ENCODE data around the gene C11orf21. TPM values are rescaled to one million over a fixed set of nuclear protein-coding genes. Genes with fewer than 3 reads are reported as not detected.
"Not testable (repeated sequence)": the region's sequence is repeated elsewhere in the genome, so short reads cannot be mapped to it uniquely, and the experiment has no call there.

Gene C11orf21
- total RNA-seq, 1 donor from 2014 or later, result 8.1 TPM

DNA sequence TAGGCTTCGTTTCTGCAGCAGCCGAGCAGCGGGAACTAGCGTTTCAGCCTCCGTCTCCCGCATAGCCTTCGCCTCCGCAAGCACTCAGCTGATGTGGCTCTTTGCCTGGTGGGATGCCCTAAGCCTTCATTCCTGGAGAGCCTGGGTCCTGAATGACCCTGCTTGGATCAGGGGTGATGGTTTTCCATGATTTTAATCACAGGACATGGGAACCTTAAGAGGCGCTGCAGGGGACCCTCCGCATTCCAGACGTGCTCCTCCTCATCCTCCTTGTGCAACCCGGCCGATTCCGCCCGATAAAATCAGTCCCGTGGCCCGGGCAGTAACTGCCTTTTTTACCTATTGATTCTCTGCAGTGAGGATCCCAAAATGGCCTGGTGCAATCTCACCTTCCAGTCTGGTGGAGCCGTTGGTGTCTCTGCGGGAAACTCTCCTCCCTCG, 8.2 kb downstream of the C11orf21 start:
- TF ChIP-seq POLR2AphosphoS5 (IDR thresholded peaks at IDR 0.05; ENCODE audit: insufficient read depth in 1 of 2, low read depth in 1 of 2) (no peak), POLR2A (IDR thresholded peaks at IDR 0.05) (no peak)
- TF ChIP-seq, protein P1, sequence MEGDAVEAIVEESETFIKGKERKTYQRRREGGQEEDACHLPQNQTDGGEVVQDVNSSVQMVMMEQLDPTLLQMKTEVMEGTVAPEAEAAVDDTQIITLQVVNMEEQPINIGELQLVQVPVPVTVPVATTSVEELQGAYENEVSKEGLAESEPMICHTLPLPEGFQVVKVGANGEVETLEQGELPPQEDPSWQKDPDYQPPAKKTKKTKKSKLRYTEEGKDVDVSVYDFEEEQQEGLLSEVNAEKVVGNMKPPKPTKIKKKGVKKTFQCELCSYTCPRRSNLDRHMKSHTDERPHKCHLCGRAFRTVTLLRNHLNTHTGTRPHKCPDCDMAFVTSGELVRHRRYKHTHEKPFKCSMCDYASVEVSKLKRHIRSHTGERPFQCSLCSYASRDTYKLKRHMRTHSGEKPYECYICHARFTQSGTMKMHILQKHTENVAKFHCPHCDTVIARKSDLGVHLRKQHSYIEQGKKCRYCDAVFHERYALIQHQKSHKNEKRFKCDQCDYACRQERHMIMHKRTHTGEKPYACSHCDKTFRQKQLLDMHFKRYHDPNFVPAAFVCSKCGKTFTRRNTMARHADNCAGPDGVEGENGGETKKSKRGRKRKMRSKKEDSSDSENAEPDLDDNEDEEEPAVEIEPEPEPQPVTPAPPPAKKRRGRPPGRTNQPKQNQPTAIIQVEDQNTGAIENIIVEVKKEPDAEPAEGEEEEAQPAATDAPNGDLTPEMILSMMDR (IDR thresholded peaks at IDR 0.05), result no peak
- no peak overlapping the region for H3K4me3 ChIP-seq
- no peaks in the 10 kb centered on the region for H3K9me3 ChIP-seq
- H3K36me3 ChIP-seq, result no peaks in the 10 kb centered on the region
- no peaks in the 10 kb centered on the region for H3K27me3 ChIP-seq
- H3K4me1 ChIP-seq, result no peaks in the 10 kb centered on the region
- no peak overlapping the region for H3K27ac ChIP-seq
- no peak for DNase-seq (ENCODE audit: extremely low spot score in 2 of 2)
- intact Hi-C loops (cut with DNase I), result no loop called here

DNA sequence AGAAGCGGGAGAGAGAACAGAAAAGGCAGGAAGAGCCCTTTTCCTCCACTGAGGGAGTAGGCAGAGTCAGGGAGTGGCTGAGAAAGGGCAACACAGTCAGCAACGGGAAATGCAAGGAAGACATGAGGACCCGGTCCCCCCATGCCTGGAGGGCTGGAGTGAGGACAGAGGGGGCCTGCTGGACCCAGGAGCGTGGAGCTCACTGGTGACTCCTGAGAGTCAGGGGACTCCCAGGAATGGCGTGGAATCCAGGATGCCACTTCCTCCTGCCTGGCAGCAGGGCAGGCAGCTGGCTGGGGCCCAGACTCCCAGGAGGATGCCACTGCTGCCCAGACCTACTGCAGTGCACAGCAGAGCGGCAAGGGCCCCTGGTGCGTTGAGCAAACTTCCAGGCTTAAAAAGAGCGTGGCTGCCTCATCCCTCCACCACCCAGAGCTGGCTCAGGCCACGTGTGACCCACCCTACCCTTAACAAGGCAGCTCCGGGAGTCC, 11.3 kb downstream of the C11orf21 start:
- TF ChIP-seq, protein P1 (IDR thresholded peaks at IDR 0.05), result no peak
- TF ChIP-seq POLR2AphosphoS5 (IDR thresholded peaks at IDR 0.05; ENCODE audit: insufficient read depth in 1 of 2, low read depth in 1 of 2), result no peak
- TF ChIP-seq POLR2A (IDR thresholded peaks at IDR 0.05), result no peak
- no peaks in the 10 kb centered on the region for H3K9me3 ChIP-seq
- intact Hi-C loops (cut with DNase I), result no loop called here
- H3K27ac ChIP-seq, result no peak overlapping the region
- no peak for DNase-seq (ENCODE audit: extremely low spot score in 2 of 2)
- no peaks in the 10 kb centered on the region for H3K27me3 ChIP-seq
- no peaks in the 10 kb centered on the region for H3K4me1 ChIP-seq
- no peaks in the 10 kb centered on the region for H3K36me3 ChIP-seq
- no peak overlapping the region for H3K4me3 ChIP-seq

DNA sequence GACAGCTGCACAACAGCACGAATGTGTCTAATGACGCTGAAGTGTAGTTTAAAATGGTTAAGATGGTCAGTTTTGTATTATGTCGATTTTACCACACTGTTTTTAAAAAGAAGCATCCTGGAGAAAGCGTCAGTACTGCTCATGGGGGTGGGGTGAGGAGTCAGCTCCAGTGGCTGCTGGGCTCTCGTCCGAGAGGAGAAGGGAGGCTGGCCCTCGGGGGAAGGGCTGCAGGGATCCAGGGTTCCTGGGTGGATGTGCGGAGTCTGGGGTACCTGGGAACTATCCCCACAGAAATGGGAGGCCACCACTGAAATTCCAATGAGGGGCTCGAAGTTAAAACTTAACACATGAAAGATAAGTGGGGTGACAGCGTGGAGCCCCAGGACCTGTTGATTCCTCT, 11.9 kb downstream of the C11orf21 start:
- H3K36me3 ChIP-seq, result no peaks in the 10 kb centered on the region
- no peaks in the 10 kb centered on the region for H3K9me3 ChIP-seq
- H3K4me1 ChIP-seq, result no peaks in the 10 kb centered on the region
- no peak for TF ChIP-seq POLR2AphosphoS5 (IDR thresholded peaks at IDR 0.05; ENCODE audit: insufficient read depth in 1 of 2, low read depth in 1 of 2)
- TF ChIP-seq, protein P1 (IDR thresholded peaks at IDR 0.05), result no peak
- TF ChIP-seq POLR2A (IDR thresholded peaks at IDR 0.05), result no peak
- intact Hi-C loops (cut with DNase I), result no loop called here
- no peak overlapping the region for H3K27ac ChIP-seq
- H3K27me3 ChIP-seq, result no peaks in the 10 kb centered on the region
- no peak for DNase-seq (ENCODE audit: extremely low spot score in 2 of 2)
- no peak overlapping the region for H3K4me3 ChIP-seq

DNA sequence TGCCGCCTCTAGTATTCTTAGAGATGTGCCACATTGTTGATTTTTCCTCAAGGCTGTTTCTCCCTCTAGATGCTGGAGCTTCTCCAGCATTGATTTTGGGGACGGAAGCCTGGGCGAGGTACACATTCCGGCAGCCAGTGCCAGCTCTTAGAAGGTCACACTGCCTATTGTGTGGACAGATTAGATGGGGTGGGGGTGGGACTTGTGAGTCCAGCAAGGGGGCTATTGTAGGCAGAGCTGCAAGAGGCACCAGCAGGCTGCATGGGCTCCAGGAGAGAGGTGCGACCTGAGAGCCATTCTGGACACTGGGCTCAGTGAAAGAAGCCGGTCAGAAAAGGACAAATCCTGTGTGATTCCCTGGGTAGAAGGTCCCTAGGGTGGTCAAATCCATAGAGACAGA, 12.4 kb downstream of the C11orf21 start:
- DNase-seq (ENCODE audit: extremely low spot score in 2 of 2), result no peak
- intact Hi-C loops (cut with DNase I), result no loop called here
- Histone ChIP-seq H3K4me3 (no peak overlapping the region), H3K4me1 (no peaks in the 10 kb centered on the region), H3K27me3 (no peaks in the 10 kb centered on the region), H3K9me3 (no peaks in the 10 kb centered on the region), H3K36me3 (no peaks in the 10 kb centered on the region), H3K27ac (no peak overlapping the region)
- TF ChIP-seq, protein P1 (IDR thresholded peaks at IDR 0.05), result no peak
- TF ChIP-seq POLR2A (IDR thresholded peaks at IDR 0.05), result no peak
- no peak for TF ChIP-seq POLR2AphosphoS5 (IDR thresholded peaks at IDR 0.05; ENCODE audit: insufficient read depth in 1 of 2, low read depth in 1 of 2)

DNA sequence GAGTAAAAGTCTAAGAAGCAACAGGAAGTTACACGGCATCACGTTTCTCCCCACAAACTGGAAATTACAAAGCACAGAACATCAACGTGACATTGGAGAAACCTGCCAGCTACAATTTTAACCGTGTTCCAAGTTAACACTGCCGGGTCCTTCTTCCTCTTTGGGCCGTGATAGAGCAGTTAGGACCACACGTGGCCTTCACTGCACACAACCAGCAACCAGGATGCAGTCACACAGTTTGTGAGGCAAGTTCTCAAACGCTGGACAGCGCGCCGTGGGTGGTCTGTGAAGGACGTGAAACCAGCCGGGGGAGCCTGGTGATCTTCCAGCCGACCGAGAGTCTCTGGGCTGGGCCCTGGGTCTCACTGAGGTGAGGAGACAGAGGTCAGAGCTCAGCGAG, 14.6 kb downstream of the C11orf21 start:
- Histone ChIP-seq H3K9me3 (no peaks in the 10 kb centered on the region), H3K27me3 (no peaks in the 10 kb centered on the region), H3K36me3 (no peaks in the 10 kb centered on the region), H3K4me3 (no peak overlapping the region), H3K4me1 (no peaks in the 10 kb centered on the region), H3K27ac (no peak overlapping the region)
- TF ChIP-seq POLR2AphosphoS5 (IDR thresholded peaks at IDR 0.05; ENCODE audit: insufficient read depth in 1 of 2, low read depth in 1 of 2) (no peak), POLR2A (IDR thresholded peaks at IDR 0.05) (no peak)
- TF ChIP-seq, protein P1 (IDR thresholded peaks at IDR 0.05), result no peak
- intact Hi-C loops (cut with DNase I), result no loop called here
- DNase-seq (ENCODE audit: extremely low spot score in 2 of 2), result no peak

DNA sequence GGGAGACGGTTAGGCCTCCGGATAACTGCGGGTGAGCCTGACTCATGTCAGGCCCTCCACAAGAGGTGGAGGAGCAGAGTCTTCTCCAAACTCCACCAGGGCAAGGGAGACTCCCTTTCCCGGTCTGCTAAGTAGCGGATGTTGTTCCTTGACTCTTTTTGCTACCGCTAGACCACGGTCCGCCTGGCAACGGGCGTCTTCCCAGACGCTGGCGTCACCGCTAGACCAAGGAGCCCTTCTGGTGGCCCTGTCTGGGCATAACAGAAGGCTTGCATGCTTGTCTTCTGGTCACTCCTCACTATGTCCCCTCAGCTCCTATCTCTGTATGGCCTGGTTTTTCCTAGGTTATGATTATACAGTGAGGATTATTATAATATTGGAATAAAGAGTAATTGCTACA, 15.4 kb downstream of the C11orf21 start:
- H3K4me3 ChIP-seq; H3K4me1 ChIP-seq; intact Hi-C loops (cut with DNase I); H3K36me3 ChIP-seq; H3K27me3 ChIP-seq; H3K9me3 ChIP-seq; DNase-seq (ENCODE audit: extremely low spot score in 2 of 2); H3K27ac ChIP-seq: not testable (repeated sequence)

Data from vagina (tissue), 2 donors.